Bronchial epithelial cell (primary cell): ENCODE measurements around the gene FAF2. TPM values are rescaled to one million over a fixed set of nuclear protein-coding genes. Genes with fewer than 3 reads are reported as not detected.

Source experiments
- DNase-seq: peaks from one replicate; pipeline ENCODE4 v3.0.0-alpha.2; 2010; ENCODE audit warnings: low read depth
- FAIRE-seq: peaks from 2 replicates; lab custom pipeline; 2011; peaks lifted over from hg19 to GRCh38; lab: Jason Lieb, UNC
- H3K27me3 ChIP-seq: 2 replicates; pipeline ENCODE4 v1.5.1; 2011; ENCODE audit warnings: low read length; ENCODE audit not compliant: control insufficient read depth, insufficient read depth
- H3K36me3 ChIP-seq: 2 replicates; pipeline ENCODE4 v1.5.1; 2011; ENCODE audit warnings: low read length; ENCODE audit not compliant: control insufficient read depth, insufficient read depth
- H3K4me3 ChIP-seq: 2 replicates; pipeline ENCODE4 v1.5.1; 2011; ENCODE audit warnings: mild to moderate bottlenecking, low read depth, low read length, control low read depth
- total RNA-seq: library from RNA; depleted of rRNA; stranded (reverse); fragments of >200 nt; gene quantifications from 2 replicates; pipeline ENCODE4 v1.2.1, GENCODE V29; 2014
- TF ChIP-seq, protein P1 (sequence below): IDR thresholded peaks from 2 replicates; pipeline ENCODE4 v1.5.1; 2011; ENCODE audit warnings: mild to moderate bottlenecking, moderate library complexity, low read length, control low read depth, inconsistent platforms; ENCODE audit not compliant: insufficient read depth, severe bottlenecking

The FAF2 gene
- total RNA-seq, 1 donor from 2014 or later, result 34.8 TPM

DNA sequence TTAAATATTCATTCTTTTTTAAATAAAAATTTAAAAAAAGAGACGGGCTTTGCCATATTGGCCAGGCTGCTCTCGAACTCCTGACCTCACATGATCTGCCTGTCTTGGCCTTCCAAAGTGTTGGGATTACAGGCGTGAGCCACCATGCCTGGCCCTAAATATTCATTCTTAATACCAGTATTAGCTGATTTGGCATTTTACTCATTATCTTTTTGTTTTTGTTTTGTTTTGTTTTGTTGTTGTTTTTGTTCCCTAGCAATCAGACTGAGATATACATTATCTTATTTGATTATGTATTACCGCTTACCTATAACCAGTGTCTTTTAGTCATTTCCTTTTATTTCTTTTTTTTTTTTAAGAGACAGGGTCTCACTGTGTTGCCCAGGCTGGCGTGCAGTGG lies 51.1 kb downstream of the FAF2 start:
- peaks cover 22% of the 10 kb centered on the region for H3K36me3 ChIP-seq
- H3K4me3 ChIP-seq, result no peak overlapping the region
- no peak for FAIRE-seq
- no peaks in the 10 kb centered on the region for H3K27me3 ChIP-seq
- TF ChIP-seq, protein P1, sequence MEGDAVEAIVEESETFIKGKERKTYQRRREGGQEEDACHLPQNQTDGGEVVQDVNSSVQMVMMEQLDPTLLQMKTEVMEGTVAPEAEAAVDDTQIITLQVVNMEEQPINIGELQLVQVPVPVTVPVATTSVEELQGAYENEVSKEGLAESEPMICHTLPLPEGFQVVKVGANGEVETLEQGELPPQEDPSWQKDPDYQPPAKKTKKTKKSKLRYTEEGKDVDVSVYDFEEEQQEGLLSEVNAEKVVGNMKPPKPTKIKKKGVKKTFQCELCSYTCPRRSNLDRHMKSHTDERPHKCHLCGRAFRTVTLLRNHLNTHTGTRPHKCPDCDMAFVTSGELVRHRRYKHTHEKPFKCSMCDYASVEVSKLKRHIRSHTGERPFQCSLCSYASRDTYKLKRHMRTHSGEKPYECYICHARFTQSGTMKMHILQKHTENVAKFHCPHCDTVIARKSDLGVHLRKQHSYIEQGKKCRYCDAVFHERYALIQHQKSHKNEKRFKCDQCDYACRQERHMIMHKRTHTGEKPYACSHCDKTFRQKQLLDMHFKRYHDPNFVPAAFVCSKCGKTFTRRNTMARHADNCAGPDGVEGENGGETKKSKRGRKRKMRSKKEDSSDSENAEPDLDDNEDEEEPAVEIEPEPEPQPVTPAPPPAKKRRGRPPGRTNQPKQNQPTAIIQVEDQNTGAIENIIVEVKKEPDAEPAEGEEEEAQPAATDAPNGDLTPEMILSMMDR, result no peak
- no peak for DNase-seq

DNA sequence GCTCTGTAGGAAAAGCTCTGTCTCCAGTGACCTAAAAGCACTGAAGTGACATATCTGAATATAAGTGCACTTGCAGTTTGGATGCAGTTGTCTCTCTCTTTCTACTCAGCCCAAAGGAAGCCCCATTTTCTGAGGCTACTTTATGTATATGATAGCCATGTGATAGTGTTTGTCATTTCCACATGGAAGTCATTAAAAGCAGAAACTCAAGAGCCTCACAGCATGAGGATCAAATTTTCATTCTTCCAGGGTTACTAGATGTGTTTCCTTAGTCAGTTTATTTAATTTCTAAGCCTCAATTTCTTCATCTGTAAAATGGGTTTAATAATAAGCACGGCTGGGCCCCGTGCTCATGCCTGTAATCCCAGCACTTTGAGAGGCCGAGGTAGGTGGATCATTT lies 52.3 kb downstream of the FAF2 start:
- TF ChIP-seq, protein P1, result no peak
- no peak for DNase-seq
- H3K36me3 ChIP-seq, result peaks cover 21% of the 10 kb centered on the region
- no peak overlapping the region for H3K4me3 ChIP-seq
- FAIRE-seq, result no peak
- H3K27me3 ChIP-seq, result no peaks in the 10 kb centered on the region

DNA sequence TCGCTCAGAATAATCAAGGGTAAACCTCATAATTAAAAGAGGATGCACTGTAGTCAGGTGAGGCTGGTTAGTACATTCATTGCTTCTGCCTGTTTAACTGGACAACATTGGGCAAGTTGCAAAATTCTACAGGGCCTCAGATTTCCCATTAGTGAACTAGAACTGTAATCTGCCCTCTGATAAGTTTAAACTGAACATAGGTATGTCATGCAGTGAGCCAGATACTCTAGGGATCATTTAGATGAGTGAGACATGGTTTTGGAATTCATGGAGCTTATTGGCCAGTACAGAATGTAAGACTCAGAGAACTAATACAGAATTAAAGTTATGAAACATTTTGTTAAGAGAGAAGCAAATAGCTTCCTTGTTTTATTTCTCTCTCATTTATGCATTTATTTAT lies 53.1 kb downstream of the FAF2 start:
- DNase-seq (peak; percentile 80), FAIRE-seq (no peak)
- Histone ChIP-seq H3K4me3 (no peak overlapping the region), H3K27me3 (no peaks in the 10 kb centered on the region), H3K36me3 (peaks cover 20% of the 10 kb centered on the region)
- TF ChIP-seq, protein P1, result no peak

DNA sequence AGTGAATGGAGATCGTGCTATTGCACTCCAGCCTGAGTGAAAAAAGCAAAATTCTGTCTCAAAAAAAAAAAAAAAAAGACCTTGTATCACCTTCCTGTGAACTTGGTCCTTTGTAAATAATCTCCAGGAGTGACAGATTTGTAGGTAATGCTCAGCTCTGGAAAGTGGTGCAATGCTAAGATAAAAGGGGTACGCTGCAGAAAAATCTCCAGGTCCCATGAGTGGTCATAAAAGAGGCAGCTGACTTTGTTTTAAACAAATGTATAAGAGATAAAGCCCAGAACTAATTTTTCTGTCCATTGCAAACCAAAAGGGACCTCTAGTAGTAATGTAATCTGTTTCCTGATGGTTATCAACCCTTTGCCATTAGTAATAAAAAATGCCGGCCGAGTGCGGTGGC lies 55.3 kb downstream of the FAF2 start:
- H3K4me3 ChIP-seq, result no peak overlapping the region
- FAIRE-seq (no peak), DNase-seq (no peak)
- TF ChIP-seq, protein P1, result no peak
- H3K36me3 ChIP-seq, result peaks cover 18% of the 10 kb centered on the region
- no peaks in the 10 kb centered on the region for H3K27me3 ChIP-seq

DNA sequence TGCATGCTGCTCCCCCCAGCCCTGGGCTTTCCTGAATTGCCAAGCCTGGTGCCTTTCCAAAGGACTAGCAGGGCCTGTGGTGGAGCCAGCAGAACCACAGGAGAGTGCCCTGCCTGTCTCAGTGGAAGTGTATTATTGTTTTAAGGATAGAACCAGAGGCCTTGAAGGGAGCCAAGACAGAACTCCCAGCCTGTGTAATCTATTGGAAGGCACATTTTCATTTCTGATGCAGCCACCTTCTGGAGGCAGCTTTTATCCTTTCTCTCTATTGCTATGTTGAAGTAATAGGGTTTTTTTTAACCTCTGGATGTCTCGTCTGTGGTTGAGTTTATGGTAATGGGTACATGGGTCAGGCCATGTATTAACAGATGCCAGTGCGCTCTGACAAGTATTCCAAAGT lies 59.7 kb downstream of the FAF2 start:
- Histone ChIP-seq H3K36me3 (peaks cover 3% of the 10 kb centered on the region), H3K27me3 (no peaks in the 10 kb centered on the region), H3K4me3 (no peak overlapping the region)
- DNase-seq (no peak), FAIRE-seq (no peak)
- TF ChIP-seq, protein P1, result no peak

DNA sequence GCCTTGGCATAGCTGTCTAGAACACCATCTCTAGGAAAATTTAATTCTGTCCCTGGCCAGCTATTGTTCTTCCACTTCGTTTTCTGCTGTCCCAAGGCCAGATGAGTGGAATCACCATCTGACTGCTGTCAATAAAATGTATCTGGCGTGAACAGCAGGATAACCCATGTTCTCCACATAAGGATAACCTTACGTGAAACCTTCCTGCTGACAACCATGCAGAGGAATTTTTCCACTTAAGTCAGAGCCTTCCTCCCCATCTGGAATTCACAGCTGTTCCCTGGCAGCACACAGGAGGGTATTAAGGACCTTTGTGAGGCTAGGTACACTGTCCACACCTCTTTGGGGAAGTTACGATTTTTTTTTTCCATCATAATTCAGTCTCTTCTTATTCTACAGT lies 60.4 kb downstream of the FAF2 start:
- Histone ChIP-seq H3K36me3 (peaks cover 3% of the 10 kb centered on the region), H3K27me3 (no peaks in the 10 kb centered on the region), H3K4me3 (no peak overlapping the region)
- DNase-seq (no peak), FAIRE-seq (no peak)
- TF ChIP-seq, protein P1, result no peak
